Stimulated activated CD8-positive, alpha-beta memory T cell treated with anti-CD3 and anti-CD28 coated beads, Interleukin-15, amount 100 ng/mL, for 4 hours (primary cell): ENCODE results near the gene TRDMT1.

ENCODE experiments used
- DNase-seq, 2 donors: peaks; one replicate each; pipeline ENCODE4 v3.0.0-alpha.2; 2020; ENCODE audit warnings: low read depth in 2 of 2

Gene TRDMT1

GRCh38 chr10:17175551-17175950, 25.9 kb downstream of the TRDMT1 start:
- DNase-seq, result no peak

GRCh38 chr10:17174626-17175025, 26.8 kb downstream of the TRDMT1 start:
- no peak for DNase-seq

DNA sequence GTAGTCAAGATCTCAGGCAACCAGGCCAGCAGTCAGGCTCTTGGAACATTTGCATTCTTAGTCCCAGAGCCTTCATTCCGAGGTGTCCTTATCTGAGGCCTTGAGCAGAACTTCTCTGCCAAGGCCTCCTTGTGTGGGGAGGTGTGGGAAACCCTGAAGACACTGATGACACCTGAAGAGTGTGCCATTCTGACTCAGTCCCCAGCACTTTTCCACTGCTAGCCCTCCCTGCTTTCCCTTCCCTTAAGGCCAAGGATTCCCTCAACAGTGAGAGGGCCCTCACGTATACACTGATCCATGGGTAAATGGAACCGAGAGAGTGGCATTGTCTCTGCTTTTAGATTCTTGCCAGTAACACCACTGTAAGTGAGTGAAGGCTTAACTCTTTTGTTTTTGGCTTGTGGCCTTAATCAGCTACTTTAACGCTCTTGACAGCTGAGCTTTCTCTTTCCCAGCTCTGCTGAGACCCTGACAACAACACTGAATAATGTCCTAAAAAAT, 30.3 kb downstream of the TRDMT1 start:
- DNase-seq, result no peak

DNA sequence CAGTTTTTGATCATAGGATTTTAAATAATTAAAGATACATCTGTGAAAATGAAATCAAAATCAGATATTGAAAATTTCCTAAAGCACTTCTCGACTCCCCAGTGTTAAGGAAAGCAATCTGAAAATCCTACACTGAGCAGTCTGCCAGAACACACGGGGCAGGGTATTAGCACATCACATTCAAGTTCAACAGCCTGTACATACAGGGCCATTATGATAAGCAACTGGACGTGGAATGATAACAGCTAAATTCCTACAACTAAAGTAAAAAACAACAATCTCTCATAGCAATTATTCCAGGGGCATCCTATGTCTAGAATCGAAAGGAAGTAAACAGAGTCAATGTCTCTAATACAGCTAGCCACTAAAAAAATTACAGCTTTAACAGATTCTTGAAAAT, 31.7 kb downstream of the TRDMT1 start:
- DNase-seq, result no peak

DNA sequence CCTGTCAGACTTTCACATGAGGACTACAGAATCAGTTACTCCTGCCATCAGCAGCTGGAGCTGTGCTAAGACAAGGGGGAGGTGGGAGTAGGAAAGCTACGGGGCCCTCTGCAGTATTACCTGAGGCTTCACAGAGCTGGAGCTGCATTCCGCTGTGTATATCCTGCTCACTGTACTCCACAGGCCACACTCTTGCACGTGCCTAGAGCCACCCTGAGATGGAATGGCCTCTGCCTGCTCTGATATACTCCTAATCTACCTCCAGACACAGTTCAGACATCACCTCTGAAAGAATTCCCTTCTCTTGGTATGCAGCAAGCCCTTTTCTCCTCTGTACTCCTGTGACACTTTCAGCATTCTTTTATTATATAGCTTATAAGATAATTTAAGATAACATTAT, 34.8 kb downstream of the TRDMT1 start:
- DNase-seq, result no peak

GRCh38 chr10:17162828-17163227, 38.6 kb downstream of the TRDMT1 start:
- DNase-seq, result no peak

GRCh38 chr10:17161775-17162174, 39.7 kb downstream of the TRDMT1 start:
- no peak for DNase-seq

DNA sequence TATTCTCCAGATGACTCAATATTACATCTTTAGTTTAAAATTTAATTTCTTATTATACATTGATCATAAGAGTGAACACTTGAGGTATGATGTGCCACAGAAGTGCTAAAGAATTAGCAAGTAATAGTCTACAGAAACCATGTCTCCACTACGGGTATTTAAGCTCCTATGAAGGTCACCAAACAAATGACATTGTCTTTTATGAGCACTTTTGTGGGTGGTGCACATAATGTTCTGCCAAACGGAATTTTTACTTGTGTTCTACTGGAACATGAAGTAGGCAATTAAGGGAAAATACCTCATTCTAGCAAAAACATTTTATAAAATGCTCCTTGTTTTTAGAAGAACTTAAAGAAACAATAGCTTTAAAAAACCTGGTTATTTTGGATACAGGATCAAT, 44.4 kb downstream of the TRDMT1 start:
- DNase-seq, result no peak

- no peak for DNase-seq
These were observed 45.6 kb downstream of the TRDMT1 start for GRCh38 chr10:17155826-17156225.

DNA sequence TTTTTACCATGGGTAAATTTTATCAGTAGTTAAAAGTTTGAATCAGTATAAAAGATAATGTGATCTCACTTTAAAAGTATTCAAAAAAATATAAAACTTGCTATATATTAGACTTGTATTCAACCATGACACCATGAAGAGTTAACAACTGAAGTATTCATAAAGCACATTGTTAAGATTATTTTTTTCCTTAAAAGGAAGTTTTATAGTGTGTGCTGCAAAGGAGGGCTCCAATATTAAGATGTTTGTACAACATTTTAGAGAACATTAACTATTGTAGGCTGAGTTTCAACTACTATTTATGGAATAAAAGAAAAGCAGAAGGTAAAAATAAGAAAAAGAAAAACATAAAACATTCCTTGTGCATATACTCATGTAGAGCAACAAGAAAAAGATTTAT, 47.4 kb downstream of the TRDMT1 start:
- DNase-seq, result no peak

DNA sequence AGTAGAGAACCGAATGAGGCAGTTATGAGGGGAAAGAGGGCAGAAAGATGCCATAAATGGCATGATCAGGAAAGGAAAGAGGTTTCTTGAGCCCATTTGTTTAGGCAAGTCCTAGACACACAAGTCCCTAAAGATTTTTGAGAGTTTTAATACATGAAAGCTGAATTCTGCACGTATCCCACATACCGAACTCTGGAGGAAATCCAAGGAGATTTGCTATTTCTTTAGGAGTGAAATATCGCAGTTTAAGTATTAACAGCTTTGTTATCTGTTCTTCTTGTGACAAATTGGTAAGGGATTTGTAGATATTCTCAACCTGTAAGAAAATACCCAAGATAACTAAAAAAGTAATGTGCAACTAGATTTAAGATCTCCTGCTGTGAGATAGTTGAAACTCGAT, 48.2 kb downstream of the TRDMT1 start:
- no peak for DNase-seq

- DNase-seq, result no peak
These were observed 49.8 kb downstream of the TRDMT1 start for GRCh38 chr10:17151716-17152115.

DNA sequence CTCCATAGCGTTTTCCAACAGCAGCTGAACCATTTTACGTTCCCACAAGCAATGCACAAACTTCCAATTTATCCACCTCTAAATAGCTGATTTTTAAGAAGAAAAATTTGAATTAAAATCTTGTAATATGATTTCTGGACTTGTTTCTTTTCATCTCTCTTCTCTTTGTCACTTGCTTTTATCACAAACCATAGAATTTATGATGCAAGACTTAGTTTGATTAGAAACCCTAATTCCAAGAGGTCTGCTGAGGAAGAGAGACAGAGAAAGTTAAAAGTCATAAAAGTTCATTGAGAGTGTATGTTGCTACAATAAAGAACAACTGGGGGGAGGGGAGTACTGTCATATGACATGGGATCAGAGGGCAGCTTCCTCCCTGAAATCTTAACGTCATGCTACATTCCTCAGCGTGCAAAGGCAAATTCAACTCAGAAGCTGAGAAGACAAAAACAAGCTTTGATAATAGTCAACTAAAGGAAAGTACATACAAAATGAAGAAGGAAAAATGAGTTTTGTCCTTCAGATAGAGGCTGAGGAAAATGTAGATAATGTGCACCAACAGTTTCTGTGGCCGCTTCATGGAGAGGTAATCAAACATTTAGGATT, 53.5 kb downstream of the TRDMT1 start:
- no peak for DNase-seq

GRCh38 chr10:17146892-17147291, 54.6 kb downstream of the TRDMT1 start:
- DNase-seq, result no peak

DNA sequence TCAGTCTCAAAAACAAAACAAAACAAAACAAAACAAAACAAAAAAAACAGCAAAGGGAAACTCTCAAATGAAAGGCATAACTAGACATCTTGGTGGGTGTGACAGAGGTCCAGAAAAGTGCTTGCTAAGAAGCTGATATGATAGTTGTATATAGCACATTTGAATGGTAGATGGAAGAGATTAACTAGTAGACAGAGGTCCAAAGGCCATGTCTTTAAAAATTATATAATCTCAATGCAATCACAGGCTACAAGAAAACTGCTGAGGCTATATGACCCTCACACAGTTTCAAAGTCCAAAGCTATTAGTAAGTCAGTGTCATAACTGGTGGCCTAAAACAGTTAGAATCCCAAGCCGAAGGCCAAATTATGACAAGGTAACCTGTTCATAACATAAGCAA, 56.2 kb downstream of the TRDMT1 start:
- no peak for DNase-seq

DNA sequence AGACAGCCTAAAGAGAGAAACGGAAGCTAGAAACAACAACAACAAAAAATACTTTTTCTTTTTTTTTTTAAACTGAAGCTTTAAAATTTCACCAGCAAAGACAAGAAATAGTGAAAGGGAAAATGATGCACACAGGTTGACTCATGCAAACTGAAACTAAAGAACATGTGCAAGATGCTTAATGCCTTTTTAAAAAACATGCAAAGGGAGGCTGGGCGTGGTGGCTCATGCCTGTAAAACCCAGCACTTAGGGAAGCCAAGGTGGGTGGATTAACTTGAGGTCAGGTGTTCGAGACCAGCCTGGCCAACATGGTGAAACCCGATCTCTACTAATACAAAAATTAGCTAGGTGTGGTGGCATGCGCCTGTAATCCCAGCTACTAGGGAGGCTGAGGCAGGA, 56.7 kb downstream of the TRDMT1 start:
- peak in 1 of 2 donors; percentile 3 for DNase-seq

DNA sequence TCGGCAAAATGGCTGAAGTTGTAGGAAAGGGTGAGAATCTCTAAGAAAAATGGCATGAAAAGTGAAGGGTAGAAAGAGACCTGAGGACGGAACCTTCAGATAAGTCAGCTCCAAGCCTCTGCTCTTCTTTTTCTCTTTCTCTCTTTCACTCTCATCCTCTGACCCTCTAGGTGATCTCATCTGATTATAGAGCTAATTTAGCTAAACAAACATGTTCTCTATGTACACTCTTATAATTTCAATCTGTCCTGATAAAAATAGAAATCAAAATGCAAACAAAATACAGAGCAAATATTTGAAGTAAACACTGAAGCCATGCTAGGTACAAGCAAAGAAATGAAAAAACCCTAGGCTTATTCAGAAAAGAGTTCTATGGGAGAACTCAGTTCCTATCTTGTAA, 57.4 kb downstream of the TRDMT1 start:
- no peak for DNase-seq

GRCh38 chr10:17143055-17143690, 58.3 kb downstream of the TRDMT1 start:
- DNase-seq, result no peak

DNA sequence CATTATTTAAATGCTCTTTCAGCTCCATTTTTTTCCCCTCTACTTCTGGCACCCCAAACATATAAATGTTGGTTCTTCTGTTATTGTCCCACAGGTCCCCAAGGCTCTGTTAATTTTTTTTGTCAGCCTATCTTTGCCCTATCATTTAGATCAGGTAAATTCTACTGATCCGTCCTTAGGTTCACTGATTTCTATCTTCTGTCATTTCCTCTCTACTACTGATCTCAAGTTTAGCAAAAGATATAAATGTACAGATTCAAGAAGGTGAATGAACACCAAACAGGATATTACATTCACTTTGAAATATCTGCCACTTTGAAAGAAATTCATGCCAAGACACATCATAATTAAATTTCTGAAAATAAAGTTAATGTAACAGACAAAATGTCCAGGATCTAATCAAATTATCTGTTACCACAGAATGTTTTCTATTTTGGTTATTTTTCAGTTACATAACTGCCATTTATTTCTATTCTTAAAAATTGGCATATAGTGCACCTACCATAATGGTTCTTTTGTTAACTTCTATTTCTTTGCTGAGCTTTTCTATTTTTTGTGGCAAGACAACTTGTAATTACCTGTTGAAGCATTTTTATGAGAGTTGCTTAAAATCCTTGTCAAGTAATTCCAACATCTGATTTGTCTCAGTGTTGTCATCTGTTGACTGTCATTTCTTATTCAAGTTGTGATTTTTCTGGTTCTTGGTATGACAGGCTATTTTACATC, 59.8 kb downstream of the TRDMT1 start:
- no peak for DNase-seq

DNA sequence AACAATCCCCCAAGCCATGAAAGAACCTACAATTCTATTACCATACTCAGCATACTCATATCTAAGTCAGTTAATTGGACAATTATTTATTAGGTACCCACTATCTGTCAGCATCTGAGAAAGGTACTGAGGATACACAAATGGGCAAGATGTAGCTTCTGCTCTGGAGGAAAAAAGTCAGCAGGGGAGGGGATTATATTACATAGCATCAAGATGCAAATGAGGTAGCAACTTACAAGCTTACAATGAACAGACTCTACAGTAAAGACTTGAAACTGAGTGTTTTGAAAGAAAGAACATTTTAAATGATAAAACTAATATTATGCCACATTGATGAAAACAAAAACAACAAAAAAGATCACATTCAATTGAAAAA, 61.1 kb downstream of the TRDMT1 start:
- no peak for DNase-seq

- no peak for DNase-seq
These were observed 62.9 kb downstream of the TRDMT1 start for GRCh38 chr10:17138460-17139042.

- no peak for DNase-seq
These were observed 66.7 kb downstream of the TRDMT1 start for GRCh38 chr10:17134737-17135260.

DNA sequence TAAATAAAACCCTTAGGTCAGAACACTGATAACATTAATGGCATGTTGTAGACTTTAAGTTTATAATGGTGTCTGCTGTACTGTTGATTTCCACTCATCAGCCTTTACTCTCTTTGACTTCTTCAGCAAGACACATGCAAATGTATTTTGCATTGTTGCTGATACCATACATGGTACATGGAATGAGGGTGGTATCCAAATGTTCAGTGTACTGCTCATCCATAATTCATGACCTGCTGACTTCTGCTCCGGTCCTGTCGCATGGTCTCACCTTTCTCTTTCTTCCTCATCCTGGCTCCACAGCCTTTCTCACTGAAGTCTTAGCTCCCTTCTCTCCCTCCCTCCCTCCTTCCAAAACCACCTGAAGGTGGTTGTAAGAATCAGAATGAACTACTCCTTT, 67.2 kb downstream of the TRDMT1 start:
- DNase-seq, result no peak
